Heart left ventricle (tissue), 13 donors: ENCODE data around the gene ENPP3.
"Not testable (repeated sequence)": the region's sequence is repeated elsewhere in the genome, so short reads cannot be mapped to it uniquely, and the experiment has no call there.

Experiments
- POLR2A ChIP-seq, 2 donors: fragments of 450-650 bp; IDR thresholded peaks; one replicate each; pipeline ENCODE4 v1.6.1; 2017; ENCODE audit warnings: antibody characterized with exemption in 2 of 2, mild to moderate bottlenecking in 2 of 2, moderate library complexity in 2 of 2
- TF ChIP-seq, protein P1 (sequence below), 12 donors: fragments of 200-600 bp; sonication (generic) in 4 of 12; IDR thresholded peaks; one replicate each; pipeline versions ENCODE4 v1.5.0 to v1.8.0; 2018 to 2022; ENCODE audit warnings: antibody characterized with exemption in 12 of 12, mild to moderate bottlenecking in 5 of 12
- donor health status: ischemic (EF 13 %, LVEDD 7.1; RV severe dilation, severe dysfunction).
- donor health status: DM: no; HTN: yes; CAD: no.
- donor health status: DM: no; HTN: no; CAD: no.
- donor health status: ischemic (EF 25% LVEDD 6.9; RV normal size, moderate dysfunction).
- donor health status: ischemic (EF 25% LVEDD 5.7; RV mildly dilated, moderate dysfunction).
- donor health status: ischemic (EF 35%, LVEDD 5.7; RV mildly dilated, moderate dysfunction).
- donor health status: nonischemic (EF 11% LVEDD 7.7; RV severe dilation, severe dysfunction).
- donor health status: DM: yes; HTN: yes; CAD: no.
- donor health status: PGD.
- donor health status: ischemic (EF 29% LVEDD 5.4; RV normal size, mild dysfunction).
- donor health status: nonischemic (EF 23%, LVEDD 6.1; RV moderate dilation, normal function).

DNA sequence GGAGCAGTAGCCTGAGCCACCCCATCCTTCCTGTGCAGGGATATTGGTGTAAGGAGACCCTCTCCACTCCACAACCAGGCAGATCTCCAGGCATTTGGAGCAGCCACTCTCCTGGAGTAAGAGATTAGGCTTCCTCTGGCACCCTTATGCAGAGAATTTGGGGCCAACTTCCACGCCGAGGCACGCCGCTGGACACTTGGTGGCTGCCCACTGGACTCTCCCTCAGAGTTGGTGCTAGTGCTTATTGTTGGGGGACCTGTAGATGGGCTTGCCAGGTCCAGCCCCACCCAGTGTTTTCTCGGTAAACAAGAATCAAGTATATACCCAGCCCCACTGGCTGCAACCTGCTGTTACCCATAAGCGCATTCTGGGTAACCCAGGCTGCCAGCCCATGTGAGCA, 78.5 kb downstream of the ENPP3 start:
- not testable (repeated sequence) for TF ChIP-seq POLR2A (IDR thresholded peaks at IDR 0.05)
- TF ChIP-seq, protein P1, sequence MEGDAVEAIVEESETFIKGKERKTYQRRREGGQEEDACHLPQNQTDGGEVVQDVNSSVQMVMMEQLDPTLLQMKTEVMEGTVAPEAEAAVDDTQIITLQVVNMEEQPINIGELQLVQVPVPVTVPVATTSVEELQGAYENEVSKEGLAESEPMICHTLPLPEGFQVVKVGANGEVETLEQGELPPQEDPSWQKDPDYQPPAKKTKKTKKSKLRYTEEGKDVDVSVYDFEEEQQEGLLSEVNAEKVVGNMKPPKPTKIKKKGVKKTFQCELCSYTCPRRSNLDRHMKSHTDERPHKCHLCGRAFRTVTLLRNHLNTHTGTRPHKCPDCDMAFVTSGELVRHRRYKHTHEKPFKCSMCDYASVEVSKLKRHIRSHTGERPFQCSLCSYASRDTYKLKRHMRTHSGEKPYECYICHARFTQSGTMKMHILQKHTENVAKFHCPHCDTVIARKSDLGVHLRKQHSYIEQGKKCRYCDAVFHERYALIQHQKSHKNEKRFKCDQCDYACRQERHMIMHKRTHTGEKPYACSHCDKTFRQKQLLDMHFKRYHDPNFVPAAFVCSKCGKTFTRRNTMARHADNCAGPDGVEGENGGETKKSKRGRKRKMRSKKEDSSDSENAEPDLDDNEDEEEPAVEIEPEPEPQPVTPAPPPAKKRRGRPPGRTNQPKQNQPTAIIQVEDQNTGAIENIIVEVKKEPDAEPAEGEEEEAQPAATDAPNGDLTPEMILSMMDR (IDR thresholded peaks at IDR 0.05) = not testable (repeated sequence)
